Lower lobe of right lung (tissue), 2 donors: ENCODE data around the gene GNAT1. TPM values are rescaled to one million over a fixed set of nuclear protein-coding genes. Genes with fewer than 3 reads are reported as not detected.
A peak's percentile ranks its signal among the peaks of the same experiment; 100 is the strongest.

Experiments
- ATAC-seq, 2 donors: fragments of 200-7000 bp; cut with Tn5 transposase; one replicate each; pipeline ENCODE4 v1.9.1; 2020 to 2022; ENCODE audit warnings: mild to moderate bottlenecking in 2 of 2, moderate library complexity in 2 of 2
- DNase-seq: peaks from one replicate; pipeline ENCODE4 v3.0.0-alpha.2; 2020
- H3K27ac ChIP-seq: fragments of 200-600 bp; one replicate; pipeline ENCODE4 v1.8.0; 2022
- H3K27me3 ChIP-seq: fragments of 200-600 bp; one replicate; pipeline ENCODE4 v1.8.0; 2022; ENCODE audit warnings: low read depth
- H3K36me3 ChIP-seq: fragments of 200-600 bp; one replicate; pipeline ENCODE4 v1.8.0; 2022; ENCODE audit warnings: mild to moderate bottlenecking
- H3K4me1 ChIP-seq: fragments of 200-600 bp; one replicate; pipeline ENCODE4 v1.8.0; 2022
- H3K4me3 ChIP-seq: fragments of 200-600 bp; one replicate; pipeline ENCODE4 v1.8.0; 2022; ENCODE audit warnings: mild to moderate bottlenecking
- H3K9me3 ChIP-seq: fragments of 200-600 bp; one replicate; pipeline ENCODE4 v1.8.0; 2022
- intact Hi-C: fragments of 100-400 bp; cut with DNase I; formaldehyde crosslinking; loops from one replicate; pipeline ENCODE4 v1.11.0; 2022
- total RNA-seq: library from RNA; stranded (reverse); fragmentation: NEBNext Ultra II Directional; extraction: Animal tissue kit (Norgen Biotek cat#: 25700); gene quantifications from one replicate; pipeline ENCODE4 v1.2.1, GENCODE V29; 2021
- TF ChIP-seq, protein P1 (sequence below): fragments of 200-600 bp; IDR thresholded peaks from one replicate; pipeline ENCODE4 v1.8.0; 2022; ENCODE audit warnings: antibody characterized with exemption, mild to moderate bottlenecking
- donor health status: DM: no; HTN: yes; CAD: no; lungs with severe emphysema.

GNAT1 gene
- total RNA-seq, 1 donor from 2014 or later = not detected

DNA sequence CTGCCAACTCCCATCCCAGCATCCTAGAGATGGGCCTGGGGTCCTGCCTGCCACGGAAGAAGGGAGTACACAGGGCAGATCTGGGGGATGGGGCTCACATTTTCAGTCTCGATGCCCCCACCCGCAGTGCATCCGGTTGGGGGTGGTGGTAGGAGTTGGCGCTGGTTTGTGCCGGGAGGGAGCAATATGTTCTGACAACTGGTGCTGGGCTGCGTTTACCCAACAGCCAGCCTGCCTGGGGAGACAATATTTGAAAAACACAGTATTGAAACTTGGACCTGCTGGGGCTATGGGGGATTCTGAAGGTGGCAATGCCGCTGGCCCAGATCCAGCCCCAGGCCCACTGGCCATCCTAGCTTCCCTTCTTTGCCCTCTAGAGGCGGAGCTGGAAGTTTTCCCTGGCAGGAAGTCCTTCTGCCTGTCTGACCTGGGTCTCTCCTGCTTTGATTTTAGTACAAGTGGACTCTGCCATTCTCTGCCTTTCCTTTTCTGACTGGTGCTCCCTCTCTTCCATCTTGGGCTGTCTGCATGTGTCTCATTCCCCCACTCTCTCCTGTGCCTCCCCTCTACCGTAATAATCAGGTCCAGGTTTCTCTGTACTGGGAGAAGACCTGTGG lies 32.8 kb upstream of the GNAT1 start:
- ATAC-seq = no peak
- TF ChIP-seq, protein P1, sequence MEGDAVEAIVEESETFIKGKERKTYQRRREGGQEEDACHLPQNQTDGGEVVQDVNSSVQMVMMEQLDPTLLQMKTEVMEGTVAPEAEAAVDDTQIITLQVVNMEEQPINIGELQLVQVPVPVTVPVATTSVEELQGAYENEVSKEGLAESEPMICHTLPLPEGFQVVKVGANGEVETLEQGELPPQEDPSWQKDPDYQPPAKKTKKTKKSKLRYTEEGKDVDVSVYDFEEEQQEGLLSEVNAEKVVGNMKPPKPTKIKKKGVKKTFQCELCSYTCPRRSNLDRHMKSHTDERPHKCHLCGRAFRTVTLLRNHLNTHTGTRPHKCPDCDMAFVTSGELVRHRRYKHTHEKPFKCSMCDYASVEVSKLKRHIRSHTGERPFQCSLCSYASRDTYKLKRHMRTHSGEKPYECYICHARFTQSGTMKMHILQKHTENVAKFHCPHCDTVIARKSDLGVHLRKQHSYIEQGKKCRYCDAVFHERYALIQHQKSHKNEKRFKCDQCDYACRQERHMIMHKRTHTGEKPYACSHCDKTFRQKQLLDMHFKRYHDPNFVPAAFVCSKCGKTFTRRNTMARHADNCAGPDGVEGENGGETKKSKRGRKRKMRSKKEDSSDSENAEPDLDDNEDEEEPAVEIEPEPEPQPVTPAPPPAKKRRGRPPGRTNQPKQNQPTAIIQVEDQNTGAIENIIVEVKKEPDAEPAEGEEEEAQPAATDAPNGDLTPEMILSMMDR = no peak
- peak overlapping the region; percentile 76 for H3K27ac ChIP-seq
- H3K4me1 ChIP-seq = peaks cover 74% of the 10 kb centered on the region
- H3K27me3 ChIP-seq = peaks cover 12% of the 10 kb centered on the region
- no peaks in the 10 kb centered on the region for H3K9me3 ChIP-seq
- DNase-seq = no peak
- intact Hi-C loops = no loop called here
- peaks cover 3% of the 10 kb centered on the region for H3K36me3 ChIP-seq
- H3K4me3 ChIP-seq = no peak overlapping the region

DNA sequence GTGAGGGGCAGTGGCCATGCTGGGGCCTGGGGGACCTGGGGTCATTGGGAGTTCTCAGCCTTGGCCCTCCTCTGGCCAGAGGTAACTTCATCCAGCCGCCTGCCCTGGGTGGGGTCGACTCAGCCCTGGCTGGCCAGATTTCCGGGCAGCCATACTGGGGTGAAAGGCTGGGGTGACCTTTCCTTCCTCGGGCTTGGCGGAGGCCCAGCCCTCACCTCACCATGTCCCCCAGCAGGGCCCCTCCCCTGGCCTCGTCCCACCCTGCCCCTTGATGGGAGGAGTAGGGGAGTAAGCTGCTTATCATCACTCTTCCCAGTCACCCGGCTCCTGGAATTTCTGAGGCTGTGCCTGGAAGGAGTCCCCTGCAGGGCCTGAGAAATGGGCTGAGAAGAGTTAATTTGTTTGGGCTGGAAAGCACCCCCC lies 30.8 kb upstream of the GNAT1 start:
- TF ChIP-seq, protein P1 = no peak
- Histone ChIP-seq H3K36me3 (peaks cover 3% of the 10 kb centered on the region), H3K4me3 (peak overlapping the region; percentile 19), H3K27me3 (peaks cover 11% of the 10 kb centered on the region), H3K4me1 (peaks cover 84% of the 10 kb centered on the region), H3K27ac (peak overlapping the region; percentile 76), H3K9me3 (no peaks in the 10 kb centered on the region)
- intact Hi-C loops = no loop called here
- no peak for DNase-seq
- peak; percentile 7 to 9 for ATAC-seq

DNA sequence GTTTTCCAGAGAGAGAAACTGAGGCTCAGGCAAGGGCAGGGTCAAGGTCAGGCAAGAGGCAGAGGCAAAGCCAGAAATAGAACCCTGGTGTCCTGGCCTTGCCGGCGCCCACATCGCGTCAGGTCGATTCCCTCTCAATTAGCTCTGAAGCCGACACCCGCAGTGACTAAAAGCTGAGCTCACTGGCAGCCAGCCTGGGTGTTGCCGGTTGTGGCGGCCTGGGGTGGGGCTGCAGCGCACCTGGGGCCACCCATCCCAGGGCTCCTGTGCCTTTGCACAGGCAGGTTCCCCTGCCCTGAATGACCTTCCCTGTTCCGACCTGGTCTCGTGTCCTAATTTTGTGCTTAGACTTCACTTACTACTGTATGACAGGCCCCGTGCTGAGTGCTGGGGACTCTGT lies 30.1 kb upstream of the GNAT1 start:
- DNase-seq (no peak), ATAC-seq (no peak)
- peak overlapping the region; percentile 76 for H3K27ac ChIP-seq
- intact Hi-C loops = no loop called here
- TF ChIP-seq, protein P1 = no peak
- H3K4me1 ChIP-seq = peaks cover 86% of the 10 kb centered on the region
- H3K36me3 ChIP-seq = peaks cover 3% of the 10 kb centered on the region
- peak overlapping the region; percentile 19 for H3K4me3 ChIP-seq
- peaks cover 3% of the 10 kb centered on the region for H3K27me3 ChIP-seq
- H3K9me3 ChIP-seq = no peaks in the 10 kb centered on the region

DNA sequence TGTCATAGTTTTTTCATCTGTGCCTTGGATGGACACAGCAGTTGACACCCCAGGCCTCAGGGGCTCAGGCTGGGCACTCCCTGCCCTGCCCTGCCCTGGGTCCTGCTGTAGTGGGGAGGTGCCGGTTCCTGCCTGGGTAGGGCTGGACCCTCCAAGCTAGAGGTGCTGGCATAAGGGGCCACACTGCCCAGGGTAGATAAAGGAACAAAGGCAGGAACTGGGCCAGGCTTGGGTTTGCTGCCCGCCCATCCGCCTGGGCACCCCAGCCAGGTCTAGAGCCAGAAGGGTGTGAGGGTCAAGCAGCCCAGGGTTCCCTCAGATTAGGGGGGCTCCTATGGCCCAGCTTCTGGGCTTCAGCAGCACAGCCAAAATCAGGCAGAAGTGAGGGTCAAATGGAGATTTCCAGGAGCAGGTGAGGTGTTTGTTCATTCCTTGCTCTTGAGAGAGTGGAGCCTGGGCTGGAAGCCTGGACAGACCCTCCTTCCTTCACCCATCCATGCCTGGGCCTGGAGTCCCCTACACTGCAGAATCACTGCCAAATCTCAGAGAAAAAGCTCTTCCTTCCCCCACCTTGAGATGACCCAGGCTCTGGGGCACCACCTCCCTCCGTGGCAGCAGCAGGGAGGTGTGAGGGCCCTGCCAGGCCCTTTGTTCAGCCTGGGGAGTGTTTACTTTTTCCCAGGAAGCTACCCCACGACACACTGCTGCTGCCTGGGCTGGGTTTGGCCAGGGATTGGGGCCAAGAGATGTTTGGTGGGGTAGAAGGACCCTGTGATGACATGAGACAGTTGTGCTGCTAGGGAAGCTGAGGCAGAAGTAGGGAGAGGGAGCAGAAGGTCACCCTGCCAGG lies 29.2 kb upstream of the GNAT1 start:
- Histone ChIP-seq H3K4me1 (peaks cover 95% of the 10 kb centered on the region), H3K36me3 (peaks cover 3% of the 10 kb centered on the region), H3K9me3 (no peaks in the 10 kb centered on the region), H3K27me3 (no peaks in the 10 kb centered on the region), H3K4me3 (no peak overlapping the region), H3K27ac (peak overlapping the region; percentile 76)
- no peak for DNase-seq
- intact Hi-C loops = no loop called here
- no peak for ATAC-seq
- TF ChIP-seq, protein P1 = no peak

DNA sequence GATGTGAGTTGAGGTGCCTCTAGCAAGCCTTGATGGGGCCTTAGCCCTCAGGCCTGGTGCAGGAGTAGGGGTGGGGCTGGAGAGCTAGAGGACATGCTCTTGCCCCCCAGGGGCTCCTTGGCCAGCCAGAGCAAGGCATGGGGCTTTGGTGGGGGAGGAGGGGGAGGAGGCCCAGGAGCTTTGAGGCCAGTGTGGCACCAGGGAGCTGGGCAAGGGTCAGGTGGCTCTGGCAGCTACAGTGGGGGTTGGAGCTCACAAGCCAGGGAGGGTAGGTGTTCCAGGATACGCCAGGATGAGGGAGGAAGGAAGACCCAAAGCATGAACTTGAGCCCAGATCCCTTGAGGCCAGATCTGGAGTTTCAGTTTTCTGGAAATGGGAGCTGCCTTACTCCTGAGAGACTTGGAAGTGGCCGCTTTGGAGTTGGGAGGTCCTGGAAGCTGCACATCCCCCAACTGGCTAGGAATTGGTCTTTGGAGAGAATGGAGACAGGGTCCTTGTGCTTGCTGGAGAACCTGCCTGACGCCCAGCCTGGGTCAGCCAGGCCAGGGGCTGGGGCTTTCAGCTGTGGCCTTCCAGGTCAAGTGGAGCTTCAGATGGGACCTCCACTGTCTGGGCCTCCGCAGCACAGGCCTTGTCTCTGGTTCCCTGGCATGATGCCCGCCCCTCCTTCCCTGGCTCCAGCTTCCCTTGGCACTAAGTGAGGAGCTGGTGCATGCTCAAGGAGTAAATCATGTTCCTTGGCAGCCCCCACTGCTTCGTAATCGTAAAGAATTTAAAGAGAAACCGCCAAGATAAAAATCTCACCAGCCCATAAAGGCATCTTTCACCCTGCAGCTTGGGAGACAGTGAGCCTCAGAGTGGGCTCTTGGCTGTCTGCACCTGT lies 27.6 kb upstream of the GNAT1 start:
- peak in 1 of 2 donors; percentile 28 for ATAC-seq
- H3K4me3 ChIP-seq = no peak overlapping the region
- DNase-seq = peak; percentile 77

More for the DNA sequence above, 27.6 kb upstream of the GNAT1 start:
- intact Hi-C loops = no loop called here
- Histone ChIP-seq H3K27ac (peak overlapping the region; percentile 76), H3K4me1 (peaks cover 96% of the 10 kb centered on the region), H3K9me3 (no peaks in the 10 kb centered on the region), H3K36me3 (peaks cover 3% of the 10 kb centered on the region), H3K27me3 (no peaks in the 10 kb centered on the region)
- TF ChIP-seq, protein P1 = no peak
